Gastroesophageal sphincter (tissue), 3 donors: Measurements from ENCODE around the gene SERPINB12.

Source experiments
- CTCF ChIP-seq, 4 experiments: fragments of 200-600 bp in 2 of 4; fragments of 450-650 bp in 2 of 4; sonication (generic) in 1 of 4; IDR thresholded peaks; one replicate each; pipeline ENCODE4 v1.5.1; 2017 to 2019; ENCODE audit warnings: antibody characterized with exemption in 4 of 4, mild to moderate bottlenecking in 2 of 4, moderate library complexity in 2 of 4
- EP300 ChIP-seq: sonication (generic); formaldehyde crosslinking; IDR thresholded peaks from one replicate; pipeline ENCODE4 v1.6.1; 2017; ENCODE audit warnings: antibody characterized with exemption, mild to moderate bottlenecking
- POLR2A ChIP-seq, 2 donors: fragments of 450-650 bp; IDR thresholded peaks; one replicate each; pipeline ENCODE4 v1.6.1; 2017; ENCODE audit warnings: antibody characterized with exemption in 2 of 2, mild to moderate bottlenecking in 2 of 2, moderate library complexity in 1 of 2

GRCh38 chr18:63586966-63587365 is 44.8 kb downstream of the SERPINB12 start, which contains the start of gene SERPINB13:
- no peak for TF ChIP-seq CTCF (IDR thresholded peaks at IDR 0.05)
- no peak for TF ChIP-seq EP300
- TF ChIP-seq POLR2A (IDR thresholded peaks at IDR 0.05) = no peak
